ENCODE data around the gene GALNT13.

Gene GALNT13

GRCh38 chr2:154120706-154121105 is 249.0 kb downstream of the GALNT13 start:
- H3K27ac ChIP-seq (ENCODE audit: low read depth, low read length) = no peak overlapping the region
- H3K4me3 ChIP-seq (ENCODE audit: insufficient read depth, low read length, poor library complexity, severe bottlenecking) = no peak overlapping the region
- H3K9me2 ChIP-seq (replicated peaks; ENCODE audit: insufficient read depth, low read length) = no peaks in the 10 kb centered on the region
- no peak overlapping the region for H3K9ac ChIP-seq (ENCODE audit: low read length)
- no peak overlapping the region for H2AFZ ChIP-seq (ENCODE audit: low read depth, low read length, severe bottlenecking)
- no peak overlapping the region for H3K4me2 ChIP-seq (ENCODE audit: low read depth, low read length, poor library complexity, severe bottlenecking)
- no peaks in the 10 kb centered on the region for H3K27me3 ChIP-seq (ENCODE audit: low read length)
- no peaks in the 10 kb centered on the region for H3K79me2 ChIP-seq (ENCODE audit: insufficient read depth, low read length)
- H3K9me3 ChIP-seq (ENCODE audit: insufficient read depth, low read length) = 0 out of 2 replicates have a peak, but pooled peaks cover 3% of the 10 kb centered on the region
- TF ChIP-seq EZH2phosphoT487 (conservative IDR thresholded peaks at IDR 0.05; ENCODE audit: low read length) (no peak), CTCF (IDR thresholded peaks at IDR 0.05; ENCODE audit: insufficient read depth, low read length, poor library complexity, severe bottlenecking) (no peak)
- no peaks in the 10 kb centered on the region for H3F3A ChIP-seq (ENCODE audit: insufficient read depth)
- H4K20me1 ChIP-seq (ENCODE audit: low read depth, low read length) = no peaks in the 10 kb centered on the region
- H3K36me3 ChIP-seq (ENCODE audit: low read length) = no peaks in the 10 kb centered on the region

GRCh38 chr2:154125891-154126290 is 254.2 kb downstream of the GALNT13 start:
- Histone ChIP-seq H3K9ac (ENCODE audit: low read length) (no peak overlapping the region), H3K4me2 (ENCODE audit: low read depth, low read length, poor library complexity, severe bottlenecking) (no peak overlapping the region), H3K9me3 (ENCODE audit: insufficient read depth, low read length) (no peaks in the 10 kb centered on the region), H4K20me1 (ENCODE audit: low read depth, low read length) (no peaks in the 10 kb centered on the region), H3K27ac (ENCODE audit: low read depth, low read length) (no peak overlapping the region), H3K4me3 (ENCODE audit: insufficient read depth, low read length, poor library complexity, severe bottlenecking) (no peak overlapping the region), H3K36me3 (ENCODE audit: low read length) (no peaks in the 10 kb centered on the region), H2AFZ (ENCODE audit: low read depth, low read length, severe bottlenecking) (no peak overlapping the region), H3K79me2 (ENCODE audit: insufficient read depth, low read length) (no peaks in the 10 kb centered on the region), H3K9me2 (replicated peaks; ENCODE audit: insufficient read depth, low read length) (no peaks in the 10 kb centered on the region), H3F3A (ENCODE audit: insufficient read depth) (no peaks in the 10 kb centered on the region), H3K27me3 (ENCODE audit: low read length) (no peaks in the 10 kb centered on the region)
- TF ChIP-seq CTCF (IDR thresholded peaks at IDR 0.05; ENCODE audit: insufficient read depth, low read length, poor library complexity, severe bottlenecking) (no peak), EZH2phosphoT487 (conservative IDR thresholded peaks at IDR 0.05; ENCODE audit: low read length) (no peak)

- no peaks in the 10 kb centered on the region for H3K36me3 ChIP-seq (ENCODE audit: low read length)
- no peaks in the 10 kb centered on the region for H3K9me3 ChIP-seq (ENCODE audit: insufficient read depth, low read length)
- no peak overlapping the region for H3K9ac ChIP-seq (ENCODE audit: low read length)
- H3K4me2 ChIP-seq (ENCODE audit: low read depth, low read length, poor library complexity, severe bottlenecking) = no peak overlapping the region
- H3K27ac ChIP-seq (ENCODE audit: low read depth, low read length) = no peak overlapping the region
- no peaks in the 10 kb centered on the region for H3F3A ChIP-seq (ENCODE audit: insufficient read depth)
- no peak overlapping the region for H2AFZ ChIP-seq (ENCODE audit: low read depth, low read length, severe bottlenecking)
- H3K4me3 ChIP-seq (ENCODE audit: insufficient read depth, low read length, poor library complexity, severe bottlenecking) = no peak overlapping the region
- H3K27me3 ChIP-seq (ENCODE audit: low read length) = no peaks in the 10 kb centered on the region
- no peaks in the 10 kb centered on the region for H3K79me2 ChIP-seq (ENCODE audit: insufficient read depth, low read length)
- no peak for TF ChIP-seq EZH2phosphoT487 (conservative IDR thresholded peaks at IDR 0.05; ENCODE audit: low read length)
- no peak for TF ChIP-seq CTCF (IDR thresholded peaks at IDR 0.05; ENCODE audit: insufficient read depth, low read length, poor library complexity, severe bottlenecking)
- no peaks in the 10 kb centered on the region for H3K9me2 ChIP-seq (replicated peaks; ENCODE audit: insufficient read depth, low read length)
- no peaks in the 10 kb centered on the region for H4K20me1 ChIP-seq (ENCODE audit: low read depth, low read length)
Observed at GRCh38 chr2:154130821-154131220, 259.1 kb downstream of the GALNT13 start.

All from SU-DHL-6 (cell line).